SH-SY5Y (cell line): ENCODE results near the gene RCAN2.

Source experiments
- GATA2 ChIP-seq: IDR thresholded peaks from 2 replicates; pipeline ENCODE4 v1.6.1; 2011; ENCODE audit warnings: mild to moderate bottlenecking, low read depth, low read length
- GATA3 ChIP-seq: IDR thresholded peaks from 2 replicates; pipeline ENCODE4 v1.6.1; 2011; ENCODE audit warnings: low read depth, mild to moderate bottlenecking, low read length, moderate library complexity

DNA sequence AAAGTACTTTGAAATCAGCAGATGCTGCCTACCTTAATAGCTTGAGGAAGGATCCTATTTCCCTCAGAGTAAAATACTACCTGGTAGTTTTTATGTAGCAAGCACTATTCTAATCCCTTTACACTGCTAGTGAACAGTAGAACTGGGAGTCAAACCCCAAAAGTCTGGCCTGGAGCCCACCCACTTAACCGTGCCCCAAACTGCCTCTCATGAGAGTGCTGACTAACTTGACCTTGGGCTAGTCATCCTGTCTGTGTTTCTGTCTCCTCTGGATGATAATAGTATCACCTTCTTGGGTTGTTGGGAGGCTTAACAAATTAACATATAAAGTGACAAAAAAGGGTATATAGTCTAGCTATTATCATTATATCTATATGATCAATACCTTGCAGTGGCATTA is 140.5 kb downstream of the RCAN2 start:
- TF ChIP-seq GATA2 (no peak), GATA3 (no peak)
